ENCODE data around the gene CHADL. TPM values are rescaled to one million over a fixed set of nuclear protein-coding genes. Genes with fewer than 3 reads are reported as not detected.

CHADL gene
- total and polyA plus RNA-seq, 9 of the 15 experiments (the other 6 are each of a cell fraction or from before 2014, with no cell fraction given) = not detected

- Histone ChIP-seq H3K27me3 (ENCODE audit: control insufficient read depth in 2 of 2, insufficient read depth in 2 of 2, low read length in 2 of 2) (no peaks in the 10 kb centered on the region), H3K9ac (ENCODE audit: insufficient read depth in 1 of 2, low read depth in 2 of 2, low read length in 2 of 2) (peak overlapping the region; percentile 49 to 93; a peak in 3 of 4 replicates), H3K9me1 (ENCODE audit: control insufficient read depth, insufficient read depth, low read length) (no peaks in the 10 kb centered on the region), H3K36me3 (ENCODE audit: control insufficient read depth, insufficient read depth, low read length) (no peaks in the 10 kb centered on the region), H4K20me1 (replicated peaks; ENCODE audit: control insufficient read depth, insufficient read depth, low read length) (no peaks in the 10 kb centered on the region), H3K9me3 (replicated peaks; ENCODE audit: control insufficient read depth, insufficient read depth, low read depth, low read length) (no peaks in the 10 kb centered on the region), H2AFZ (ENCODE audit: low read depth, low read length) (peak overlapping the region; percentile 98), H3K4me2 (ENCODE audit: insufficient read depth, low read length) (peak overlapping the region; percentile 89), H3K27ac (ENCODE audit: extremely low read depth, low read depth, low read length) (no peak overlapping the region), H3K4me1 (replicated peaks in 1 of 2; ENCODE audit: control insufficient read depth in 2 of 2, insufficient read depth in 2 of 2, low read length in 2 of 2) (peaks cover 0 to 17% of the 10 kb centered on the region in 2 experiments; a peak in 3 of 5 replicates), H3K4me3 (peak overlapping the region; percentile 59), H3K79me2 (ENCODE audit: control insufficient read depth, insufficient read depth, low read length) (no peaks in the 10 kb centered on the region)
- in situ Hi-C loops (cut with MboI) (no loop called here), intact Hi-C loops (cut with micrococcal nuclease) (no loop called here)
- DNase-seq (ENCODE audit: extremely low read depth in 1 of 4, low spot score in 3 of 4) = peak; percentile 76 to 93 (median 90)
- CTCF ChIA-PET (ENCODE audit: low intra/inter-chr PET ratio) = interaction anchor here (0.6 kb wide), 1 partner anchor 184 kb away, joined by 3 read pairs; no protein-coding TSS in a partner anchor
- no TSS peak for BruUV-seq (replicated peaks)
- WGBS (ENCODE audit: insufficient coverage, low coverage, missing lambda C conversion rate) = 0% methylated on average over 33 of the region's 91 CpGs
- peak; percentile 95 for ATAC-seq
- FAIRE-seq = no peak
- POLR2A ChIA-PET = interaction anchor here (0.6 to 1.1 kb wide), 7 partner anchors 10 to 298 kb away, joined by 3 to 5 read pairs (median 3); no protein-coding TSS in a partner anchor
- peak; percentile 34; the same call in 1 of the 2 replicates for TF ChIP-seq RBFOX2 (IDR thresholded peaks at IDR 0.05; ENCODE audit: low read depth, low read length)
- TF ChIP-seq, protein P1, sequence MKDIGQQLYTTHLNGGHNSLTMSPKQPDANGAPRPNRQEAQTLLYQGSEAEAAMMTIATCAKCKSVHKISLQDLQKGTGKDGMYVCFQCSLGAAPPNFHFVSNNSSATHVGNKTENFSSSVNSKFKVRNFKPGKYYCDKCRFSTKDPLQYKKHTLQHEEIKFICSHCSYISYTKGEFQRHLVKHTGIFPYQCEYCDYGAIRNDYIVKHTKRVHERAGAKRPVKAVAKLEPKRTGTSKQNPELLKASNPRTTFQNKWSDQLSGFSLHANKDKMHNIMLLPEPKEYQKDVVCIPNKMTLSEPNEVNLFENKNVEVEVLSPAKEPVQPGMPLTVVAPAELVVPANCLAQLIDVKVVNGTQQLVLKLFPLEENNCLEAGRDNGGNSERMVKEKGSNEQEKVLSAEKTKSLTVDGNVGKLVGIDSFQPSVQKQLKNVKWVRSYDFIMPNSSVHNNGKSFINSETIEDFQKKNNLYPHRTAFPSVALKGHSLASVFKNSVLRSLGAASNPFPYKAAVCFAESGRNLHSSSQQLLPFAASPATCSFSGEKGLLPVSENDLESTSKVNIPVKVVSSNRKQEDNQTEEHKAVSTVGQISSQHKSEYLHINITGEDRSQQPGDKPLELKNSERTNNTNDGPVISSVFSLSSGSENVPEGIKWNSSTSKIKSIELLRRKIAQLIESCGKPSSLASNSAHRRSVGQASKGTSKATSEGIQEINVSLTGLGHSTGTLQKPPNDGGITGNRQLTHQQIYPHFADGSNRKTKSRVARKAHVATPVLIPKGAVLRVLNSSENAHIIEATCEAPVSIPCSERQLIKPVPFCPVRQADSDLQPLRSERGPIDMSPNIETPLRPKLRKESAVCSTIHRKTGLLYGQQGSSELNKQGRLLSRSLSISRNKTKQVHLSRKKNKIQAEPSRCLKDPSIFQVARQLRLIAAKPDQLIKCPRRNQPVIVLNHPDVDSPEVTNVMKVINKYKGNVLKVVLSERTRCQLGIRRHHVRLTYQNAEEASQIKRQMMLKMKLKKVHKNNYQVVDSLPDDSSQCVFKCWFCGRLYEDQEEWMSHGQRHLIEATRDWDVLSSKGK (CRISPR knock-in tag; IDR thresholded peaks at IDR 0.05) = no peak
- TF ChIP-seq IRF9 (tag; IDR thresholded peaks at IDR 0.05) = no peak
- peak in 1 of 3 experiments; percentile 18; a peak in 1 of 6 replicates for TF ChIP-seq CTCF (IDR thresholded peaks at IDR 0.05 in 2 of 3, conservative IDR thresholded peaks at IDR 0.05 in 1 of 3; ENCODE audit: insufficient read depth in 2 of 3, low read depth in 1 of 3, low read length in 3 of 3)
- TF ChIP-seq RBM25 (IDR thresholded peaks at IDR 0.05; ENCODE audit: low read depth, low read length, severe bottlenecking) = peak; percentile 22
- no peak for TF ChIP-seq ZNF740 (CRISPR knock-in tag; IDR thresholded peaks at IDR 0.05)
- TF ChIP-seq ZNF740 (tag; IDR thresholded peaks at IDR 0.05) = no peak
- no peak for TF ChIP-seq FOXP1 (CRISPR knock-in tag; IDR thresholded peaks at IDR 0.05)
- no peak for TF ChIP-seq BRD4 (IDR thresholded peaks at IDR 0.05)
- no peak for TF ChIP-seq TRIM24 (IDR thresholded peaks at IDR 0.05)
- TF ChIP-seq L3MBTL2 (IDR thresholded peaks at IDR 0.05) = peak; percentile 84; the same call in 1 of the 2 replicates
- no peak for TF ChIP-seq TGIF2 (CRISPR knock-in tag; IDR thresholded peaks at IDR 0.05)
Measured at GRCh38 chr22:41197038-41197972, 43.4 kb downstream of the CHADL start.
